Fibroblast of the aortic adventitia (primary cell): Measurements from ENCODE around the gene CADPS2. TPM values are rescaled to one million over a fixed set of nuclear protein-coding genes. Genes with fewer than 3 reads are reported as not detected.

Experiments used
- DNase-seq: peaks from one replicate; pipeline ENCODE4 v3.0.0-alpha.2; 2010; ENCODE audit warnings: low read depth
- H3K4me3 ChIP-seq: 2 replicates; pipeline ENCODE4 v1.5.1; 2011; ENCODE audit warnings: low read depth, mild to moderate bottlenecking, control low read depth, low read length, moderate library complexity
- total RNA-seq: library from RNA; depleted of rRNA; stranded (reverse); fragments of >200 nt; gene quantifications from 2 replicates; pipeline ENCODE4 v1.2.3, GENCODE V29; 2012; ENCODE audit warnings: low replicate concordance
- TF ChIP-seq, protein P1 (sequence below): IDR thresholded peaks from 2 replicates; pipeline ENCODE4 v1.5.1; 2011; ENCODE audit warnings: mild to moderate bottlenecking, low read length, control low read depth, inconsistent platforms; ENCODE audit not compliant: insufficient read depth

The CADPS2 gene
- total RNA-seq, 1 donor: 16.0 TPM

GRCh38 chr7:122544463-122544862, 341.8 kb downstream of the CADPS2 start:
- no peak overlapping the region for H3K4me3 ChIP-seq
- DNase-seq: no peak
- TF ChIP-seq, protein P1, sequence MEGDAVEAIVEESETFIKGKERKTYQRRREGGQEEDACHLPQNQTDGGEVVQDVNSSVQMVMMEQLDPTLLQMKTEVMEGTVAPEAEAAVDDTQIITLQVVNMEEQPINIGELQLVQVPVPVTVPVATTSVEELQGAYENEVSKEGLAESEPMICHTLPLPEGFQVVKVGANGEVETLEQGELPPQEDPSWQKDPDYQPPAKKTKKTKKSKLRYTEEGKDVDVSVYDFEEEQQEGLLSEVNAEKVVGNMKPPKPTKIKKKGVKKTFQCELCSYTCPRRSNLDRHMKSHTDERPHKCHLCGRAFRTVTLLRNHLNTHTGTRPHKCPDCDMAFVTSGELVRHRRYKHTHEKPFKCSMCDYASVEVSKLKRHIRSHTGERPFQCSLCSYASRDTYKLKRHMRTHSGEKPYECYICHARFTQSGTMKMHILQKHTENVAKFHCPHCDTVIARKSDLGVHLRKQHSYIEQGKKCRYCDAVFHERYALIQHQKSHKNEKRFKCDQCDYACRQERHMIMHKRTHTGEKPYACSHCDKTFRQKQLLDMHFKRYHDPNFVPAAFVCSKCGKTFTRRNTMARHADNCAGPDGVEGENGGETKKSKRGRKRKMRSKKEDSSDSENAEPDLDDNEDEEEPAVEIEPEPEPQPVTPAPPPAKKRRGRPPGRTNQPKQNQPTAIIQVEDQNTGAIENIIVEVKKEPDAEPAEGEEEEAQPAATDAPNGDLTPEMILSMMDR: no peak

GRCh38 chr7:122543891-122544290, 342.4 kb downstream of the CADPS2 start:
- no peak for DNase-seq
- TF ChIP-seq, protein P1: no peak
- no peak overlapping the region for H3K4me3 ChIP-seq

DNA sequence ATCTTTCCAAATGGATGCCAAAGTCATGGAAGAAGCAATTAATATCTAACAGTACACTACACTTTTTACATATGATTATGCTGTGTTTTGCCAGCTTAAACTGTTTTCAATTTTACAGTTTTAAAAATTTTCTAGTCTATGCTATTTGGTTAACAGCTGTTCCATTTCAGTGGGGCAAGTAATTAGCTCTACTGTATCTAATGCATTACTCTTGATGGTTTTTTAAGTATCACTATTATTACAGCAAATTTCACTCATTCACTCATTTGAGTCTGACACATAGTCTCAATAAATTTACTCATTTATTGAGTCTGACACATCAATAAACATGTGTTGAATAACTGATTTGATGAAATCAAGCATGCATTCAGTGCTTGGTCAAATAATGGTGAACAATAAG, 343.1 kb downstream of the CADPS2 start:
- TF ChIP-seq, protein P1: no peak
- no peak overlapping the region for H3K4me3 ChIP-seq
- DNase-seq: no peak

GRCh38 chr7:122535086-122535485, 351.2 kb downstream of the CADPS2 start:
- DNase-seq: no peak
- H3K4me3 ChIP-seq: no peak overlapping the region
- TF ChIP-seq, protein P1: no peak

DNA sequence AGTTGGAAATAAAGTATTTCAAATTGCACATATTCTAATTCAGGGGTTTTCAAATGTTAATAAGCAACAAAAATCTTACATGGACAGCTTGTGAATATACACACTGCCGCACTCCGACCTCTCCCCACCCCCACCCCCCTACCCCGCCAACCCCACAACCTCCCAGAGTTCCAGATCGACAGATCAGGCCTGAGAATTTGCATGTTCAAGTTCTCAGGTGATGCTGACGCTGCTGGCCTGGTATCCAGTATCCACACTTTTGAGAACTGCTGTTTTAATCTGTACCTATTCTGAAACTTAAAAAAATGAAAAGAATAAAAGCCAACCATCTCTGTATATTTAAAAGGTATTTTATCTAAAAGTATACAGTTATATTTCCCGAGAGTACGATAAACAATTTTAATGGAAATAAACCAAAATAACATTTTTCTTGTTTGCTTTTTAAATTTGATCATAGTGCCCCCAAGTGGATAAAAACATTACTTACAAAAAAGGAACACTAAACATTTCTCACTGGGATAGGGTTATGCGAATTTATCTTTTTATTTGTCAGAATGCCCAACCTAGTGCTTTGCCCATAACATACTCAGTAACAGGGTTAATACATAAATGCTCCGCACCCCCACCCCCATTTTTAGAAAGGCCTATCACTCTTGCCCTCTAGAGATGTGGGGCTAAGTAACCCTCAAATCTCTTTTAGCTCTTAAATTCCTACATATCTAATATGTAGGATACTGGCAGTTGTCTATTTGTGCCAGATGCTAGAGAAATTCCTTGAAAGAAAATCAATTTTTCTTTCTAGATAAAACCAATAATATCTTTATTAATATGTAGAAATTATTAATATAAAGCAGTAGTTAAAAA, 353.6 kb downstream of the CADPS2 start:
- peak; percentile 50 for DNase-seq
- TF ChIP-seq, protein P1: peak; percentile 38
- H3K4me3 ChIP-seq: no peak overlapping the region

GRCh38 chr7:122528879-122529481, 357.3 kb downstream of the CADPS2 start:
- TF ChIP-seq, protein P1: peak; percentile 51
- DNase-seq: peak; percentile 76
- H3K4me3 ChIP-seq: no peak overlapping the region
